IMR-90 (cell line): ENCODE results near the gene CNOT6. TPM values are rescaled to one million over a fixed set of nuclear protein-coding genes. Genes with fewer than 3 reads are reported as not detected.

Experiments used
- CEBPB ChIP-seq: IDR thresholded peaks from 2 replicates; pipeline ENCODE4 v1.6.1; 2012; ENCODE audit warnings: low read depth, low read length, improper control_type of control experiment
- CHD1 ChIP-seq: IDR thresholded peaks from 2 replicates; pipeline ENCODE4 v1.6.1; 2012; ENCODE audit warnings: low read depth, low read length, improper control_type of control experiment
- FOS ChIP-seq: fragments of 150-350 bp; IDR thresholded peaks from 2 replicates; pipeline ENCODE4 v1.6.1; 2016; ENCODE audit warnings: low read depth, low read length
- NFE2L2 ChIP-seq: fragments of 150-350 bp; IDR thresholded peaks from 2 replicates; pipeline ENCODE4 v1.6.1; 2016; ENCODE audit warnings: low read depth, mild to moderate bottlenecking, low read length
- POLR2A ChIP-seq: IDR thresholded peaks from 2 replicates; pipeline ENCODE4 v1.6.1; 2012; ENCODE audit warnings: mild to moderate bottlenecking, low read depth, low read length
- SMC3 ChIP-seq: fragments of 150-350 bp; IDR thresholded peaks from 2 replicates; pipeline ENCODE4 v1.6.1; 2016; ENCODE audit warnings: low read depth, mild to moderate bottlenecking, antibody characterized with exemption, low read length, moderate library complexity
- USF2 ChIP-seq: fragments of 150-350 bp; IDR thresholded peaks from 2 replicates; pipeline ENCODE4 v1.6.1; 2017; ENCODE audit warnings: mild to moderate bottlenecking, antibody characterized with exemption, low read length, low read depth
- polyA plus RNA-seq, 3 experiments: library from polyadenylated mRNA; depleted of rRNA; stranded (reverse); fragments of >200 nt; gene quantifications; 2 replicates each; pipeline ENCODE4 v1.2.3, GENCODE V29; 2012; ENCODE audit warnings: low replicate concordance in 1 of 3
- total RNA-seq: library from RNA; depleted of rRNA; stranded (reverse); fragments of >200 nt; gene quantifications from 2 replicates; pipeline ENCODE4 v1.2.3, GENCODE V29; 2012

The CNOT6 gene
- total and polyA plus RNA-seq, 2 of the 4 experiments (the other 2 are of a cell fraction): 9.7 to 10.8 TPM

- TF ChIP-seq SMC3: no peak
- no peak for TF ChIP-seq CHD1
- TF ChIP-seq CEBPB: no peak
- TF ChIP-seq POLR2A: no peak
- no peak for TF ChIP-seq NFE2L2
- no peak for TF ChIP-seq FOS
- TF ChIP-seq USF2: no peak
Measured at GRCh38 chr5:180613188-180613813, 119.1 kb downstream of the CNOT6 start (continued).
